Caco-2 (cell line): Measurements from ENCODE around the gene STX5. TPM values are rescaled to one million over a fixed set of nuclear protein-coding genes. Genes with fewer than 3 reads are reported as not detected.

Experiments
- BruUV-seq: library from RNA; stranded (reverse); fragments of 400-500 nt; replicated peaks from 2 replicates; lab custom pipeline; 2021; lab: Mats Ljungman, UMichigan
- CTCF ChIA-PET: fragments of 300-600 bp; sonication (Branson Sonifier 250); formaldehyde crosslinking; loops from one replicate; lab custom pipeline; 2022; ENCODE audit warnings: antibody characterized with exemption; lab: Charles Lee
- POLR2A ChIA-PET: fragments of 300-600 bp; sonication (Branson Sonifier 250); formaldehyde crosslinking; loops from one replicate; lab custom pipeline; 2022; ENCODE audit warnings: antibody characterized with exemption; lab: Charles Lee
- DNase-seq, 2 experiments: peaks; one replicate each; pipeline versions ENCODE4 v3.0.0 to v3.0.0-alpha.2; 2020 to 2022
- H3K27me3 ChIP-seq: replicated peaks from 2 replicates; pipeline ENCODE4 v1.6.0; 2011; ENCODE audit warnings: low read length; ENCODE audit not compliant: control insufficient read depth, insufficient read depth
- H3K36me3 ChIP-seq: 2 replicates; pipeline ENCODE4 v1.5.1; 2011; ENCODE audit warnings: low read length; ENCODE audit not compliant: control insufficient read depth, insufficient read depth
- H3K4me1 ChIP-seq: fragments of 250-450 bp; sonication (Bioruptor Pico); 2 replicates; pipeline ENCODE4 v1.5.1; 2020; ENCODE audit warnings: mild to moderate bottlenecking
- H3K4me3 ChIP-seq: 2 replicates; pipeline ENCODE4 v1.5.1; 2011; ENCODE audit warnings: low read depth, mild to moderate bottlenecking, control low read depth, low read length
- H3K9me3 ChIP-seq: fragments of 250-450 bp; sonication (Bioruptor Pico); 2 replicates; pipeline ENCODE4 v1.5.1; 2020; ENCODE audit warnings: mild to moderate bottlenecking, moderate library complexity
- H3K27ac Mint-ChIP-seq: one replicate; pipeline ENCODE4 v1.8.0; 2022; ENCODE audit warnings: mixed read lengths; ENCODE audit not compliant: unreplicated experiment
- H3K27me3 Mint-ChIP-seq: one replicate; pipeline ENCODE4 v1.8.0; 2022; ENCODE audit warnings: mixed read lengths; ENCODE audit not compliant: insufficient read depth, unreplicated experiment
- H3K36me3 Mint-ChIP-seq: one replicate; pipeline ENCODE4 v1.8.0; 2022; ENCODE audit warnings: mild to moderate bottlenecking, mixed read lengths; ENCODE audit not compliant: insufficient read depth, unreplicated experiment
- H3K4me1 Mint-ChIP-seq: one replicate; pipeline ENCODE4 v1.8.0; 2022; ENCODE audit warnings: low read depth, mixed read lengths; ENCODE audit not compliant: unreplicated experiment
- H3K4me3 Mint-ChIP-seq: one replicate; pipeline ENCODE4 v1.8.0; 2022; ENCODE audit warnings: mild to moderate bottlenecking, moderate library complexity, mixed read lengths; ENCODE audit not compliant: unreplicated experiment
- H3K9me3 Mint-ChIP-seq: one replicate; pipeline ENCODE4 v1.8.0; 2022; ENCODE audit warnings: mixed read lengths; ENCODE audit not compliant: unreplicated experiment
- intact Hi-C: fragments of 100-400 bp; cut with micrococcal nuclease; formaldehyde crosslinking; loops from one replicate; pipeline ENCODE4 v1.10.0; 2022; ENCODE audit not compliant: unreplicated experiment
- total RNA-seq: library from RNA; stranded (reverse); gene quantifications from 2 replicates; pipeline ENCODE4 v1.2.3, GENCODE V29; 2022
- TF ChIP-seq, protein P1 (sequence below), 2 experiments: fragments of 200-600 bp in 1 of 2; IDR thresholded peaks; 1 replicate in 1 of 2; 2 replicates in 1 of 2; pipeline versions ENCODE4 v1.5.1 to v1.8.0; 2011 to 2022; ENCODE audit warnings: antibody characterized with exemption in 1 of 2, control low read depth in 1 of 2, inconsistent platforms in 1 of 2, low read depth in 1 of 2, low read length in 1 of 2, mild to moderate bottlenecking in 1 of 2, moderate library complexity in 1 of 2; ENCODE audit not compliant: insufficient read depth in 1 of 2, severe bottlenecking in 1 of 2, unreplicated experiment in 1 of 2

Gene STX5
- total RNA-seq, 1 experiment from 2014 or later = 44.2 TPM

DNA sequence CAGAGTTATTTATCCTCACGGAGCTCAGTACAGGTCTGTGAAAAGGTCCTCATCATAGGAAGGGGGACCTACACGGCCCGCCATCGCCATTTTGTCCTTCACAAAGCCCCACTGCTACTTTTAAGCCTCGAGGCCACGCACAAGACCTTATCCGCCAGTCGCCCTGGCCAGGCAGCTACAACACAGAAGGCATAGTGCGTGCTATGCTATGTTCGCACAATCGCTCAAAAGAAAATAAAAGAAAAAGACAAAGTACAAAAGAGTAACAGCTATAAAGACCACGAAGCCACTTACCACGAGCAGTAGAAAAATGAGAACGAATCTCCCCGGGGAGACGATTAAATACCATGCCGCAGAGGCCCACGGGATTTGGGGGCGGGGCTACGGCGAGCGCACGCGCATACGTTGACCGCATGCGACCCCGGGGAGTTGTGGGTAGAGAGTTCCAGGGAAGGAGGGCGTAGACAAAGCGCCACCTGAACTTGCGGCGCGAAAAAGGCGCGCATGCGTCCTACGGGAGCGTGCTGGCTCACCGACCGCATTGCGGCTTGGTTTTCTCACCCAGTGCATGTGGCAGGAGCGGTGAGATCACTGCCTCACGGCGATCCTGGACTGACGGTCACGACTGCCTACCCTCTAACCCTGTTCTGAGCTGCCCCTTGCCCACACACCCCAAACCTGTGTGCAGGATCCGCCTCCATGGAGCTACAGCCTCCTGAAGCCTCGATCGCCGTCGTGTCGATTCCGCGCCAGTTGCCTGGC, 23.9 kb upstream of the STX5 start:
- BruUV-seq = no TSS peak
- CTCF ChIA-PET = interaction anchor here (0.8 to 1.8 kb wide), 4 partner anchors 24 to 68 kb away, joined by 3 to 7 read pairs (median 4); partner anchors contain the start of genes SLC3A2 and TMEM179B

DNA sequence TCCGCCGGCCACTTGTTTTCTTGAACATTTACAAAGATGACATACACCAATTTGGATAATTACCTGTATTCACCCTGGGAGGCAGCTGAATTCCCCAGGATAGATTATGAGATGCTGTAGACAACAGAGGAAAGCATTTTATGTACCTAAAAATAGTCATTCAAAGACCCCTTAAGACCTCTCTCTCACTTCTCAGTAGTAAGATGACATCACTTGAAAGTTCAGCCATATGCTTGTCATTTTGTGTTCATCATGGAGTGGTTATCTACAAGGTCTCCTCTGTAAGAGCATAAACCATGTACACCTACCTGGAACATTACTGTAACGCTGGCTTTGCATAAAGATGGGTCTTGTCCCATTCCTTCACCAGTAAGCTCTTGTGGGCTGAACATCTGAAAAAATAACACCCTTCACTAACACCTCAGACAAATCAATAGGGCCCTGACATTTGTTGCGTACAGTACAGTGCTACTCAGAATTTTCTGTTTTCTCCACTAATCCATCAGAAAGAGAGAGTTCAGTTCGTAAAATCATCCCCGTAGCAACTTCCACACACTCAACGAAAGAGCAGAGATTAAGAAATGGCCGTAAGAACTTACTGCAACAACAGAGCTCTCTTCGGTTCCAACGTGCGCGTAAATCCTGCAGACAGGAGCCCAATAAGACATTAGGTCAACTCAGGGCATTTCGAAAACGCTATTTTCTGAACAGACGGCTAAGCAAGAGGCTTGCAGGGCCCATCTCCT, 23.1 kb upstream of the STX5 start:
- Histone ChIP-seq H3K4me3 (peak overlapping the region; percentile 81), H3K9me3 (no peaks in the 10 kb centered on the region), H3K36me3 (peaks cover 13% of the 10 kb centered on the region), H3K27me3 (no peaks in the 10 kb centered on the region), H3K4me1 (peaks cover 41% of the 10 kb centered on the region)
- TF ChIP-seq, protein P1, sequence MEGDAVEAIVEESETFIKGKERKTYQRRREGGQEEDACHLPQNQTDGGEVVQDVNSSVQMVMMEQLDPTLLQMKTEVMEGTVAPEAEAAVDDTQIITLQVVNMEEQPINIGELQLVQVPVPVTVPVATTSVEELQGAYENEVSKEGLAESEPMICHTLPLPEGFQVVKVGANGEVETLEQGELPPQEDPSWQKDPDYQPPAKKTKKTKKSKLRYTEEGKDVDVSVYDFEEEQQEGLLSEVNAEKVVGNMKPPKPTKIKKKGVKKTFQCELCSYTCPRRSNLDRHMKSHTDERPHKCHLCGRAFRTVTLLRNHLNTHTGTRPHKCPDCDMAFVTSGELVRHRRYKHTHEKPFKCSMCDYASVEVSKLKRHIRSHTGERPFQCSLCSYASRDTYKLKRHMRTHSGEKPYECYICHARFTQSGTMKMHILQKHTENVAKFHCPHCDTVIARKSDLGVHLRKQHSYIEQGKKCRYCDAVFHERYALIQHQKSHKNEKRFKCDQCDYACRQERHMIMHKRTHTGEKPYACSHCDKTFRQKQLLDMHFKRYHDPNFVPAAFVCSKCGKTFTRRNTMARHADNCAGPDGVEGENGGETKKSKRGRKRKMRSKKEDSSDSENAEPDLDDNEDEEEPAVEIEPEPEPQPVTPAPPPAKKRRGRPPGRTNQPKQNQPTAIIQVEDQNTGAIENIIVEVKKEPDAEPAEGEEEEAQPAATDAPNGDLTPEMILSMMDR (IDR thresholded peaks at IDR 0.05; ENCODE audit: insufficient read depth in 1 of 2, low read depth in 1 of 2, low read length in 1 of 2, severe bottlenecking in 1 of 2, unreplicated experiment in 1 of 2) = no peak
- POLR2A ChIA-PET = interaction anchor here (0.5 to 4.0 kb wide), 18 partner anchors 9 to 281 kb away, joined by 3 to 59 read pairs (median 6); partner anchors contain the start of genes C11orf98, CSKMT, EEF1G and HNRNPUL2
- no peak for DNase-seq
- Mint-ChIP-seq H3K27ac (peak overlapping the region; percentile 85), H3K9me3 (no peaks in the 10 kb centered on the region), H3K27me3 (no peaks in the 10 kb centered on the region), H3K4me1 (peaks cover 37% of the 10 kb centered on the region), H3K36me3 (peaks cover 95% of the 10 kb centered on the region), H3K4me3 (peak overlapping the region; percentile 77)
- TSS peak; percentile 56 for BruUV-seq
- CTCF ChIA-PET = interaction anchor here (1.0 to 1.8 kb wide), 2 partner anchors 26 to 66 kb away, joined by 3 to 7 read pairs; partner anchors contain the start of gene SLC3A2
- intact Hi-C loops = loop anchor here (10.0 kb wide), 1 partner anchor 130 kb away; the partner anchor contains the start of genes HNRNPUL2 and TTC9C

More for the DNA sequence above, 23.9 kb upstream of the STX5 start:
- POLR2A ChIA-PET = interaction anchor here (0.5 to 4.0 kb wide), 22 partner anchors 9 to 282 kb away, joined by 3 to 59 read pairs (median 4); partner anchors contain the start of genes C11orf98, CSKMT, EEF1G and HNRNPUL2
- Mint-ChIP-seq H3K4me1 (peaks cover 45% of the 10 kb centered on the region), H3K9me3 (no peaks in the 10 kb centered on the region), H3K27ac (peak overlapping the region; percentile 85), H3K4me3 (peak overlapping the region; percentile 77), H3K36me3 (peaks cover 94% of the 10 kb centered on the region), H3K27me3 (no peaks in the 10 kb centered on the region)
- TF ChIP-seq, protein P1 (IDR thresholded peaks at IDR 0.05; ENCODE audit: insufficient read depth in 1 of 2, low read depth in 1 of 2, low read length in 1 of 2, severe bottlenecking in 1 of 2, unreplicated experiment in 1 of 2) = no peak
- intact Hi-C loops = loop anchor here (1.0 to 10.0 kb wide), 3 partner anchors 13 to 131 kb away; partner anchors contain the start of genes HNRNPUL2 and TTC9C
- no peaks in the 10 kb centered on the region for H3K27me3 ChIP-seq
- no peaks in the 10 kb centered on the region for H3K9me3 ChIP-seq
- peak; percentile 98 to 99 for DNase-seq
- peak overlapping the region; percentile 92 for H3K4me3 ChIP-seq
- peaks cover 13% of the 10 kb centered on the region for H3K36me3 ChIP-seq
- H3K4me1 ChIP-seq = peaks cover 46% of the 10 kb centered on the region
